HG03442 (cell line): ENCODE results near the gene HOMER1.
"Not testable (repeated sequence)": the region's sequence is repeated elsewhere in the genome, so short reads cannot be mapped to it uniquely, and the experiment has no call there.

Source experiments
- ATAC-seq: cut with Tn5 transposase; IDR thresholded peaks from one replicate; pipeline ENCODE4 v1.9.1; 2021; ENCODE audit warnings: mild to moderate bottlenecking, moderate library complexity; ENCODE audit not compliant: unreplicated experiment

HOMER1 gene

DNA sequence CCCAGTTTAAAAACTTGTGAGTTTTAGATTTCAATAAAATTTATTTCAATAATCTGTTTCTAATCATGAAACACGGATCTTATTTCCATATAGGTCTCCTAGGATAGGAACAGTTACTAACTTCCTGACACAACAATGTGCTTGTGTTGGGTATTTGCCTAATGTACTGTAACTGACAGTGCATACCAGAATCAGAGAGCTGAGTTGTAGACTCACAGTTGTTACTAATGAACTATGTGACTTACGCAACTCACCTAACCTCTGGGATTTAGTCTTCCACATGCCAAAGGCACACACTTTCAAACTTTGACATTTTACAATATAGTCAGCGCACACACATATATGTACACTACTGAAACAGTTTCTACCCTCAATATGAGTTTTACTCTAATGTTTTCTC, 77.7 kb downstream of the HOMER1 start:
- ATAC-seq = no peak

DNA sequence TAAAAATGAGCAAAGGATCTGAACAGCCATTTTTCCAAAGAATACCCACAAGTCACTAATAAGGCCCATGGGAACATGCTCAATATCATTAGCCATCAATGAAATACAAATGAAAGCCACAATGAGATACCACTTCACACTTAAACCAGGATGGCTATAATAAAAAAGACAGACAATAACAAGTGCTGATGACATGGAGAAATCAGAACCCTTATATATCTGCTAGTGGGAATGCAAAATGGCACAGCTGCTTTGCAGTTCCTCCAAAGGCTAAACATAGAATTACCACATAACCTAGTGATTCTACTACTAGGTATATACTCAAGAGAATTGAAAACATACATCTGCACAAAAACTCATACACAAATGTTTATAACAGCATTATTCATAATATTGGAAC, 83.7 kb downstream of the HOMER1 start:
- no peak for ATAC-seq

DNA sequence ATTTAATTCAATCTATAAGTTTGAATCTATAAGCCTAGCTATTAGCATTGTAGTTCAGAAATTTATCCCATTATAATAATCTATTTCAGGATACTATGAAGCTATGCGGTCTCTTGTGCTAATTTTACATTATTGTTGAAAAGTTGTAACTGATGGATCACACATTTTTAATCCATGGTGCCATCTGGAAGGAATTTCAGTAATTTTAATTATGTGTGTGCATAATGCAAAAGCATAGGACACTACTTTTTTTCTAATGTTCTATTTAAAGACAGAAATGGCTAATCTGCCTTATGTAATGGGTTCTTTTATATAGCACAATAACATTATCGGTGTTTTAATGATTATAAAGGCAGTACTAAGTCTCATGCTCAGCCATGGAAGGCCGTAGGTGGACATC, 90.6 kb downstream of the HOMER1 start:
- ATAC-seq = no peak

DNA sequence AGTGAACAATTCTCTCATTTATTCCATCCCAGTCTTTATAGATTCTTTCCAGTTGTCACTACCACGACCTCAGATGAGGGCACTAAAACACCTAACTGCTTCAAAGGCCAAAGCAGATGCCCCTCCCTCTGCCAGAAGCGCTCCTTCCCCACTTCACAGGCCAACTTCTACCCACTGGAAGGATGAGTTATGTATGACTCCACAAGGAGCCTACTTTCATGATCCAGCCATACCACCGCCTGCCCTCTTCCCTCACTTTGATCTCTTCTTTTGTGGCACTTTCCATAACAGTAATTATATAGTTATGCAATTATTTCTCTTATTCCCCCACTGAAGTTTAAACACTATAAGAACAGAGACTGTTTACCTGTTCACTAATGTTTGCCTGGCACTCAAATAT, 93.7 kb downstream of the HOMER1 start:
- ATAC-seq = no peak

DNA sequence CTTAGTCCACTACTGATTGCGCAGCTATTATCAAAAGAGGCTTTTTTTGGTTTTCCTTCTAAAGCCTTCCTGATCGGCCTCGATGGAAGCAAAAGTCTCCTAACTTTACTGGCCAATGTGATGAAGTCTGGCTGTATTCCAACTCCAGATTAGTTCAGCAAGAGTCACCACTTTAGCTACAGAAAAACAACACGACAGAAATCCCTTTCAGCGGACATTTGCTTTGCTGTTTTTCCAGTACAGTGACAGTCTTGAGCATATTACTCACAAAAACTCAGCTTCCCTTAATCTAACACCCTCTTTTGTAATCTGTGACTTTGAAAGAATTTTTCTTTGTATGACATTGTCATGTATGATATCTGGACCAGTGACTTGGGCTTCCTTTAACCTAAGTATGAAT, 95.7 kb downstream of the HOMER1 start:
- ATAC-seq = no peak

DNA sequence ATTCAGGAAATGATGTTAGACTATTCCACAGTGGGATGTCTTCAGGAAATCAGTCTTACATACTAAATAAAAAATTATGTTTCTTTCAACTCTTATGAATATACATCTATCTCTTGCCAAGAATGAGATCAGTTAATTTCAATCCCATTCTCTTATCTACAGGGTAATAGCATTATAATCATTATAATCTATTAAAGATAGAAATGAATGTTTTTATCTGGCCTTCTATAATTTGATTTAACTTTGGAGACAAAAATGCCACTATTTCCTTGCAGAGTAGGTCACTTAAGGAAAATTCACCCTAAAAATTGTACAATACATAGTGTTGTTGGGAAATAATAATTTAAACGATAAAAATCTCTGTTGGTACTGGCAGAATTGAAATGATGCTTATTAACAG, 96.4 kb downstream of the HOMER1 start:
- no peak for ATAC-seq

DNA sequence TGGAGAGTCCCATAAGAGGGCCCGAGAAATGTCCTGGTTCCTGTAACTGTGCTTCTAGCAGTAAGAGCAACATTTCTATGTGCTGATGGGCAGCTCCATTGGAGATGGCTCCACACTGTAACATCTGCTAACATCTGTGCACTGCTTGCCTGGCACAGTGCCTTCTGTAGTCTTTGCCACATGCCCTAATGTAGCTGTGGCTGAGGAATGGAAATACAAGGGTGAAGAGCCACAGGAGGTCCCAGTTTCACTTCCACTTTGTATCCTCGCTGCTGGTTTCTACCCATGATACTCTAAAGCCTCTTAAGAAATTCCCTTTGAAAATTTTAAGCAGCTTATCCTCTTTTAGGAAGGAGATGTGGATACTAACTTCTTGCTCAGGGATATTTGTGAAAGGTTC, 97.4 kb downstream of the HOMER1 start:
- peak; percentile 74 for ATAC-seq

DNA sequence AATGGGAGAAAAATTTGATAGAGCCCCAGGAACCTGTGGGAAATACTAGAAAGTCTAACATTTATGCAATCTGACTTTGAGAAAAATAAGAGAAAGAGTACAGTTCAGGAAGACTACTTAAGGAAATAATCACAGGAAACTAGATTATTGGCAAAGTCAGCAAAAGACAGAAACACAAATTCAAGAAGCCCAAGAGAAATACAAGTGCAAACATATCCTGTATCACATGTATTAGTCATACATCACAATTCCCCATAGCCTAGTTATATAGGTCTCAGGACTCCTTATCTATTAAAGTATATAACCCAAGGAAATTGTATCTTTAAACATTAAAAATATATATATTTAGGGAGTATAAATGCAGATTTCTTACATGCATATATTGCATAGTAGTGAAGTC, 100.8 kb downstream of the HOMER1 start:
- no peak for ATAC-seq

DNA sequence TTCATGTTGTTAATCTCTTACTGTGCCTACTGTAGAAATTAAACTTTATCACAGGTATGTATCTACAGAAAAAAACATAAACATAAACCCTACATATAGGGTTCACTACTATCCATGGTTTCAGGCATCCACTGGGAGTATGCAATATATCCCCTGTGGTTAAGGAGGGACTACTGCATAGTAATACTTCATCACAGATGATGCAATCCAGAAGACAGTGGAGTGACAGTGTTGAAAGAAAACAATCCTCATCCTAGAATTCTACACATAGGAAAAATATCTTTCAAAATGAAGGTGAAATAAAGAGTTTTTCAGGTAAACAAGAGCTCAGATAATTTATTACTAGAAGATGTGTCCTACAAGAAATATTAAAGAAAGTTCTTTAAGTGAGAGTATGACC, 105.9 kb downstream of the HOMER1 start:
- no peak for ATAC-seq

DNA sequence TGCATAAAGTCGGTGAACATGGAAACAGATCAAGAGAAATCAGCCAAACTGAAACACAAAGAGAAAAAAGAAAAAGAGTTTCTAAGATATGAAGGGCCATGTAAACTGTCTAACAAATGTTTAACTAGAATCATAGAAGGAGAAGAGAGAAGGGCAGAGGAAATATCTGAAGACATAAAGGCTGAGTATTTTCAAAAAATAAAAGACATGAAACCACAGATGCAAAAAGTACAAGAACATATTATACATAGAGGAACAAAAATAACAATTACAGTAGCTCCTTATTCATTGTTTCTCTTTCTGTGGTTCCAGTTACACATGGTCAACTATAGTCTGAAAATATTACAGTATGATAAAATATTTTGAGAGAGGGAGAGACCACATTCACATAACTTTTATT, 106.3 kb downstream of the HOMER1 start:
- ATAC-seq = no peak

DNA sequence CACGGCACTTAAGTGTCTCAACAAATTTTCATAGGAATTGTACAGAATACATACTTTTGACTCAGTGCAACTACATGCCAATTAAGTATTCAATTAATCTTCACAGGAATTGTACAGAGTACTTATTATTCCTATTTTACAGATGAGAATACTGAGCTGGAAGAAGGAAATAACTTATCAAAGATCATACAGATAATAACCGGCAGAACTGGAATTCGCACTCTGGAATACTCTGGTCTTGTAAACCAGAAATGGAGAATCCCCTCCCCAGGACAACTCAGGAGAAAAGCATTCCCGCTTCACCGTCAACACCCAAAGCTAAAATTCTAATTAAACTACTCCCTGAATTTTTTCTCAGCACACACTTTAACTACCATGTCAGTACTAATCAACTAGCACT, 112.7 kb downstream of the HOMER1 start:
- no peak for ATAC-seq

DNA sequence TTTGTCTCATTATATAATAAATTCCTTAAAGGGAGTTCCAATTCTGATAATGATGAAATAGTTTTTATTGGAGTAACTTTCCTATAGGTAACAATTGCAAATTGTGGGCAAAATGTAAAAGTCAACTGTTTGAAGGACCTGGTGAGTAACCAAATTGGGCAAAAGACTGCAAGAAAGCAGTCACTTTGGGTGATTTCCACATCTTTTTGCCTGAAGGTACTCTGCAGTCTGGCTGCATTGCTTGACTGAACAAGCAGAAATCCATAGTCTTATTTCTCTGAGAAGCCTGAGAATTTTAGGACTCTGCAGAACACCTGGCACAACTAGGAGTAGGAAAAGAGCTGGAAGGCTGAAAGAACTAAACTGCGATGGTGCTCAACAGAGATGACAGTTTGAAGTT, 114.9 kb downstream of the HOMER1 start:
- no peak for ATAC-seq

DNA sequence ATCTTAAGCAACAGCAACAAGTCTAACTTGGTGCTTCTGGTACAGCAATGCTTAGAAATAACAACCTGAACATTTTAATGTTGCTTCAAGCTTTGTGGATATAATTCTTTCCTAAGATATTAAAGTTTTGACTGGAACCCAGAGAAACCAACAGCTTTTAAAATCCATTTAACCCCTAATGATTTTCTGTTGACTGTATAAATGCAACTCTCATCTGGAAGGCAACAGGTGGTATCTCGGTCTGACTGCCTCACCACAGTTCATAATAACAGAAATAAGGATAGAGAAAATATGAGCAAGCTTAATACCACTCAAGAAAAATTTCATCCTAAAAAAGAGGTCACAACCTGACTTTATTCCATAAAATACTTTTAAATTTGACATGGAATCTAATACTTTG, 116.9 kb downstream of the HOMER1 start:
- ATAC-seq = no peak

DNA sequence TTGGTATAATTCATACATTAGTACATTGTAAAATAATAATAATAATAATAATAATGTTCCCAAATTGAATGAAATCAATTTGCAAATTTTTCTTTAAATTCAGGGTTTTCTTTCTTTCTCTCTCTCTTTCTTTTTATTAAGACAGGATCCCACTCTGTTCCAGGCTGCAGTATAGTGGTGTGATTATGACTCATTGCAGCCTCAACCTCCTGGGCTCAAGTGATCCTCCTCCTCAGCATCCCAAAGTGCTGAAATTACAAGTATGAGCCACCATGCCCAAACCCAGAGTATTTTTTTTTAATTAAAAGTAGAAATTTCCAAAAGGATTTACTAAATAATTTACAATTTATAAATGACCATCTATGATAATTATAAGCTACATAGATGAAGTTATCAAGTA, 117.7 kb downstream of the HOMER1 start:
- ATAC-seq = no peak

DNA sequence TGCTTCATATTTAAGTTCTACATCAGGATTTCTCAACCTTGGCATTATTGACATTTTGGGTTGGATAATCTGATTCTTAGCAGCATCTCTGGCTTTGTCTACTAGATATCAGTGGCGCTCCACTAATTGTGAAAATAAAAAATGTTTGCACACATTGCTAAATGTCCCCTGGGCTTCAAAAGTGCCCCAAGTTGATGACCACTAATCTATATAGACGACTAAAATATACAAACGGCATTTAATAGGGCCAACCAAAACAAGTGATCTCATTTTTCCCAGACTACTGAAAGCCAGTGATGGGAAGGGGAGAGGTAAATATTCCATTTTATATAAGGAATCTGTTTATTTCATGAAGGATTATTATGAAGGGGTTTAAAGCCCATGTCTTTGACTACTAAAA, 118.6 kb downstream of the HOMER1 start:
- ATAC-seq = no peak

DNA sequence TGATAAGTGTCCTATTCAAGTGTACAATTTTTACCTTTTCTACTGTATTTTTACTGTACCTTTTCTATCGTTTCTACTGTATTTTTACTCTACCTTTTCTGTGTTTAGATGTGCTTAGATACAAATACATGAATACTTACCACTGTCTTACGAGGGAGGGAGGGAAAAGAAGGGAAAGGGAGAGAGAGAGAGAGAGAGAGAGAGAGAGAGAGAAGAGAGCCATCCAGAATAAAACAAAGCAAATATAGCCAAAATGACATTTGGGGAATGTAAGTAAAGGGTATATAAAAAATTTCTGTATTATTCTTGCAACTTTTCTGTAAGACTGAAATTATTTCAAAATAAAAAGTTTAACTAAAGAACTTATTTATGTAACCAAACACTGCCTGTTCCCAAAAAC, 121.2 kb downstream of the HOMER1 start:
- ATAC-seq = no peak

DNA sequence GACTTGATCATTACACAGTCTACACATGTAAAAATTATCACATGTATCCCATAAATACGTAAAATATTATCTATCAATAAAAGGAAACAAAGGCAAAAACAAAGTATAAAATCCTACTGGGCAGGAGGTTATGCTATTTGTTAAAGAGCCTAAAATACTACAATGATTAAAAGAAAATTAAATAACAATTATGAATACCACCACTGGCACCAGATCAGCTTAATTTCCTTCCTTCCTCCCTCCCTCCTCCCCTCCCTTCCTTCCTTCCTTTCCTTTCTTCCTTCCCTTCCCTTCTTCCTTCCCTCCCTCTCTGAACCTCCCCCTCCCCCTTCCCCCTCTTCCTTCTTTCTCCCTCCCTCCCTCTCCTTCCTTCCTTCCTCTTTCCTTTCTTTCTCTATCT, 127.3 kb downstream of the HOMER1 start:
- no peak for ATAC-seq

DNA sequence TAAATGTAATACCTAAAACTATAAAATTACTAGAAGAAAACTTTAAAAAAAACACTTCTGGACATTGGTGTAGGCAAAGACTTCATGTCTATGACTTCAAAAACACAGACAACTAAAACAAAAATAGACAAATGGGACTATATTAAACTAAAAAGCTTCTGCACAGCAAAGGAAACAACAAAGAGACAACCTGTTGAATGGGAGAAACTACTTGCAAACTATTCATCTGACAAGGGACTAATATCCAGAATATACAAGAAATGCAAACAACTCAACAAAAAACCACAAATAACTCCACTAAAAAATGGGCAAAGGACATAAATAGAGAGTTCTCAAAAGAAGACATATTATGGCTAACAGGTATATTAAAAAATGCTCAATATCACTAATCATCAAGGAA, 128.8 kb downstream of the HOMER1 start:
- ATAC-seq = not testable (repeated sequence)

DNA sequence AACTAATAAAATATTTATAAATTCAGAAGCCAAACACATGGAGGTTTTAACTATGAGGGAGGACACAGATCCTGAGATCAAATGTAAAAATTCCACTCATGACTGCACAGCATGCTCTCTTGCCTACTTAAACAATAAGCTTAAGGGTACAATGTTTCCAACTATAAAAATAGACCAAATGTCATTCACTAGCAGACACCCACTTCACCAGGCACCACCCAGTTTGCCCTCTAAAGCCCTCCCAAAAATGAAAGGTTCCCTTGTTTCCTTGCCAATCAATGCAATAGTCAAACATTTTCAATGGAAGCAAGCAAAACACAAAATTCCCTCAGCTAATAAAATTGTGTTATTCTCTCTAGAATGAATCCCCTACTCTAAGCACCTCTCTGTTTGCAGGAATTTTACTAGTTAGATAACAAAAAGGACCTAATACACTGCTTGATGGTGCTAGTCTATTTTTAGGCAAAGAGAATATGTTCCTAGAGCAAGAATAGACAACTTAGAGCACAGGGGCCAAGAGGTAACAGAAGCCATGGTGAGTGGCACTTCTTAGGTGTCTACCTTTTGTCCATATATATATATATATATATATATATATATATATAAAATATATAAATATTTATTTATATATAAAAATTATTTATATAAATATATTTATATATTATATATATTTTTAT, 135.3 kb downstream of the HOMER1 start:
- ATAC-seq = no peak

DNA sequence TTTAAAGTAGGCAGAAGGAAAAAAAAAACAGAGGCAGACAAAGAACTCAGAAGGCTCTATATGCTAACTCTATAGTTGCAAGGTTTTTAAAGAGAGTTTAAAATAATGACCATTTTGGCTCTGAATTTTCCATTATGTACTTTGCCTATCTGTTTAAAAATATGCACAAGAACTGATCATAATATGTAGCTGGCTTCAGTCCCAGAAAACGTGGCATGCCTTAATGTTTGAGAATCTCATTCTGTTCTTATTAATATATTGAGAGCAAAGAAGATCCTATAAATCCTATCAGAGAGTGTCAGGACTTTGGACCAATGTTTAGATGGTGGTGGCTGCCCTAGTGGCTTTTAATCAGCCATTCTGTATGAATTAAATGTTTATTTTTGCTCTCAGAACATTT, 156.5 kb downstream of the HOMER1 start:
- no peak for ATAC-seq

DNA sequence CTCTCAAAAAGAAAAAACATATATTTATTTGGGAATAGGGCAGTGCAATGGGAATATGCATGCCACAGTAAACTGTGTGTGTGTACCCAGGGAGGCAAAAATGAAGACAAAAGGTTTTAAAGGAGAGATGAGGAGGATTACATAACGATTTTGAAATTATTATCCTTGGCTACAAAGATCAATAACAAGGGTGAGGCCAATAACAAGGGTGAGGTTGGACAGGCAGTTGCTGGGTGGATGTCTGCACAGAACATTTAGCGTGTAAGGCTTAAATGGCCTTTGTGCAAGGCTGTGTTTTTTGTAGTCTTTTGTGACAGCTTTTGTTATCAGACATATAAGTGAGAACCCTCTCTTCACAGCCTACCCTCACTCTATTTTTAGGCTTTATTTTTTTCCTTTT, 164.1 kb downstream of the HOMER1 start:
- ATAC-seq = no peak

DNA sequence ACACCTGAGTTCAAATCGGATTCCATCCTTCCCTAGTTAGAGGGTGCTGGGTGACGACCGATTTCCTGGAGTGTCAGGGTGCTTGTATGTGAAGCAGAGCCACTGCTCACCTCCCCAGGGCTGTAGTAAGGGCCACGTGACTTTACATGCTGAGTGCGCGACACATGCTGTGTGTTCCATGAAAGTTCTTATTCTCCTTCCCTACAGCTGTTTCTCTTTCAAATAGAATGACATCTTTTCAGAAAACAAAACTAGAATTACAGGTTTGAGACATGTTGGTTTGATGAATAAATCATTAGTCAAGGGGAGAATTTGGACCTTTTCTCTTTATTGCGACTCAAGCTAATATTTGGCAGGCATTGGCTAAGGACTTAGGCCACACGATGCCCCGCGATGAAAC, 164.9 kb downstream of the HOMER1 start:
- no peak for ATAC-seq

DNA sequence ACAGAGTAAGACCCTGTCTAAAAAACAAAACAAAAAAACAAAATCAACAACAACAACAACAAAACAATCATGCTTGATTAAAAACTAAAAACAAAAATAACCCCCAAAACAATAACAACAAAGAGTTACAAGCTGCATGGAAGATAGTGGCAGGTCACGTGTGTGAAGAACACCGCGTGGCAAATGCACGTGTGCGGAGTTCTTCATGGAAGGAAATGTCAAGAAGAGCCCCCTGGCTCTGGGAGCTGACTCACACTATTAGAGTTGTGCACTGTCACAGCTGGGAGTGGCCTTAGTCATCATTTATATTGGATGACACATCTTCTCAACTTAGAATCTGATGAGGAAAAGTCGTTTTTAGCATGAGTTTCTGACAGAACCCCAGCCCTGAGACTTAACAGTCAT, 167.5 kb downstream of the HOMER1 start:
- ATAC-seq = no peak
